ENCODE measurements around the gene TDO2. TPM values are rescaled to one million over a fixed set of nuclear protein-coding genes. Genes with fewer than 3 reads are reported as not detected.
"Not testable (repeated sequence)": the region's sequence is repeated elsewhere in the genome, so short reads cannot be mapped to it uniquely, and the experiment has no call there.

Gene TDO2
- total RNA-seq, 6 donors from 2014 or later = 0.74 to 2.3 (median 2.1) TPM; not detected in 3

DNA sequence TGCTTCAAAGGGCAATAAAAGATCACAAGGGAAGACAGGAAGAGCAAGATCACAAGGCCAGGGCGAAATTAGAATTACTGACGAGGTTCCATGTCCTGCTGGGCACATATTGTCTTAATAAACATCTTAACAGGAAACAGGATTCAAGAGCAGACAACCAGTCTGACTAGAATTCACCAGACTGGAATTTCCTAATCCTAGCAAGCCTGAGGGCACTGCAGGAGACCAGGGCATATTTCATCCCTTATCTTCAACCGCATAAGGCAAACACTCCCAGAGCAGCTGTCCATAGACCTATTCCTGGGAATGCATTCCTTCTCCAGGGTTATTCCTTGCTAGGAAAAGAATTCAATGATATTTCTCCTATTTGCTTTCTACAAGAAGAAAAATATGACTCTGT is 12.4 kb upstream of the TDO2 start:
- ATAC-seq (ENCODE audit: low FRiP score in 2 of 2) = no peak
- no peak for TF ChIP-seq POLR2AphosphoS5 (IDR thresholded peaks at IDR 0.05)
- no peak for TF ChIP-seq EP300 (IDR thresholded peaks at IDR 0.05)
- no peak for TF ChIP-seq POLR2A (IDR thresholded peaks at IDR 0.05)
- TF ChIP-seq, protein P1, sequence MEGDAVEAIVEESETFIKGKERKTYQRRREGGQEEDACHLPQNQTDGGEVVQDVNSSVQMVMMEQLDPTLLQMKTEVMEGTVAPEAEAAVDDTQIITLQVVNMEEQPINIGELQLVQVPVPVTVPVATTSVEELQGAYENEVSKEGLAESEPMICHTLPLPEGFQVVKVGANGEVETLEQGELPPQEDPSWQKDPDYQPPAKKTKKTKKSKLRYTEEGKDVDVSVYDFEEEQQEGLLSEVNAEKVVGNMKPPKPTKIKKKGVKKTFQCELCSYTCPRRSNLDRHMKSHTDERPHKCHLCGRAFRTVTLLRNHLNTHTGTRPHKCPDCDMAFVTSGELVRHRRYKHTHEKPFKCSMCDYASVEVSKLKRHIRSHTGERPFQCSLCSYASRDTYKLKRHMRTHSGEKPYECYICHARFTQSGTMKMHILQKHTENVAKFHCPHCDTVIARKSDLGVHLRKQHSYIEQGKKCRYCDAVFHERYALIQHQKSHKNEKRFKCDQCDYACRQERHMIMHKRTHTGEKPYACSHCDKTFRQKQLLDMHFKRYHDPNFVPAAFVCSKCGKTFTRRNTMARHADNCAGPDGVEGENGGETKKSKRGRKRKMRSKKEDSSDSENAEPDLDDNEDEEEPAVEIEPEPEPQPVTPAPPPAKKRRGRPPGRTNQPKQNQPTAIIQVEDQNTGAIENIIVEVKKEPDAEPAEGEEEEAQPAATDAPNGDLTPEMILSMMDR (IDR thresholded peaks at IDR 0.05) = no peak

DNA sequence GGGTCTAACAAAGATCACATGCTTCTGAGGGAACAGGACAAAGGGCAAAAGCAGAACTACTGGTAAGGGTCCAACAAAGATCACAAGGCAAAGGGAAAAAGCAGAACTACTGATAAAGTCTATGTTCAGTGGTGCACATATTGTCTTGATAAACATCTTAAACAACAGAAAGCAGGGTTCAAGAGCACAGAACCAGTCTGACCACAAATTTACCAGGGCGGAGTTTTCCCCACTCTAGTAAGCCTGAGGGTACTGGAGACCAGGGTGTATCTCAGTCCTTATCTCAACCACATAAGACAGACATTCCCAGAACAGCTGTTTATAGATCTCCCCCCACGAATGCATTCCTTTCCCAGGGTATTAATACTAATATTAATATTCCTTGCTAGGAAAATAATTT is 5.1 kb upstream of the TDO2 start:
- ATAC-seq (ENCODE audit: low FRiP score in 2 of 2); H3K9me3 ChIP-seq; H3K4me1 ChIP-seq; H3K36me3 ChIP-seq; H3K27me3 ChIP-seq; H3K27ac ChIP-seq; H3K4me3 ChIP-seq; DNase-seq: not testable (repeated sequence)
- 80 to 88% methylated on average over 2 of the region's 2 CpGs for WGBS, 2 donors

More for the DNA sequence above, 12.4 kb upstream of the TDO2 start:
- no peaks in the 10 kb centered on the region for H3K9me3 ChIP-seq
- H3K36me3 ChIP-seq = no peaks in the 10 kb centered on the region
- no peak overlapping the region for H3K27ac ChIP-seq
- no peaks in the 10 kb centered on the region for H3K27me3 ChIP-seq
- WGBS, 2 donors = 56 to 66% methylated on average over 3 of the region's 3 CpGs
- peaks cover 0 to 2% (median 0%) of the 10 kb centered on the region in 4 donors for H3K4me1 ChIP-seq
- no peak overlapping the region for H3K4me3 ChIP-seq
- no peak for DNase-seq

DNA sequence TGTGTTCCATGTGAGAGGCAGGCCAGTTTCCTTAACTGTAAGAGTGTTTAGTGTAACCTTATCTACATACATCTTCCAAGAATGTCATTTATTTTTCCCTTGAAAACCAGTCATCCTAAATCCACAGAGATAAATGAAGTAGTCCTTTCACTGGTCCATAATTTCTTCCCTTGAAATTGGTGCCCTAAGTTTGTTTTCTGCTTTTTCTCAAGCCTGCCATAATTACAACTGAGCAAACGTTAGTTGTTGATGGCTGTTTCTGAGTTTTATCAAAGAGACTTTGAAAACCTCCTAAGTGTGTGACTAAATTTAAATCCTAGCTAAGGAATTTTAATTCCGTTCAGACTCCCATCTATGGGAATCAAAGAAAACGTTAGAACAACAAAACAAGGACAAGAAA is 3.6 kb upstream of the TDO2 start:
- Histone ChIP-seq H3K4me1 (no peaks in the 10 kb centered on the region), H3K36me3 (no peaks in the 10 kb centered on the region), H3K9me3 (peaks cover 0 to 6% (median 0%) of the 10 kb centered on the region in 4 donors), H3K27me3 (no peaks in the 10 kb centered on the region), H3K4me3 (no peak overlapping the region), H3K27ac (no peak overlapping the region)
- ATAC-seq (ENCODE audit: low FRiP score in 2 of 2) (no peak), DNase-seq (no peak)
- no peak for TF ChIP-seq POLR2A (IDR thresholded peaks at IDR 0.05)
- no peak for TF ChIP-seq EP300 (IDR thresholded peaks at IDR 0.05)
- no peak for TF ChIP-seq POLR2AphosphoS5 (IDR thresholded peaks at IDR 0.05)
- TF ChIP-seq, protein P1 (IDR thresholded peaks at IDR 0.05) = no peak
- WGBS, 2 donors = 21 to 40% methylated on average over 3 of the region's 3 CpGs

DNA sequence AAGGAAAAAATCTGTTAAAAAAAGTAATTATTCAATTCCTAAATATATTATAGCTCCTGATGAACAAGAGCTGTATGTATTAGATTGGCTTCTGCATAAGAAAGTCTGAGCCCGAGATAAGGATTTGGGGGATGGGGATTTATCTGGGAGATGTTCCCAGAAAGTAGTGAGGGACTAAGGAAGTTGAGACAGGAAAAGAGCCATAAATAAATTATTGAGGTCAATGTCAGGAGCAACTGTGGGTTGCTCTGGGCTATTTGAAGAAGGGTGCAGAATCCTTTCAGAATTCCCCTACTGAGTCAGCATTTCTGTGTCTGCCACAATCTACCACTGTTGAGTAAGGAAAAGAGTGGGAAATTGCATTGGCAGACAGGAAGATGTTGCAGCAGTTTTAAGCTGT is 3.1 kb upstream of the TDO2 start:
- DNase-seq = no peak
- WGBS, 2 donors = 41% methylated on average over 1 of the region's 1 CpG
- Histone ChIP-seq H3K4me1 (no peaks in the 10 kb centered on the region), H3K36me3 (no peaks in the 10 kb centered on the region), H3K9me3 (peaks cover 0 to 6% (median 0%) of the 10 kb centered on the region in 4 donors), H3K27me3 (no peaks in the 10 kb centered on the region), H3K4me3 (no peak overlapping the region), H3K27ac (no peak overlapping the region)
- TF ChIP-seq POLR2AphosphoS5 (IDR thresholded peaks at IDR 0.05) = peak in 1 of 2 donors; percentile 23
- TF ChIP-seq POLR2A (IDR thresholded peaks at IDR 0.05) = no peak
- ATAC-seq (ENCODE audit: low FRiP score in 2 of 2) = no peak

DNA sequence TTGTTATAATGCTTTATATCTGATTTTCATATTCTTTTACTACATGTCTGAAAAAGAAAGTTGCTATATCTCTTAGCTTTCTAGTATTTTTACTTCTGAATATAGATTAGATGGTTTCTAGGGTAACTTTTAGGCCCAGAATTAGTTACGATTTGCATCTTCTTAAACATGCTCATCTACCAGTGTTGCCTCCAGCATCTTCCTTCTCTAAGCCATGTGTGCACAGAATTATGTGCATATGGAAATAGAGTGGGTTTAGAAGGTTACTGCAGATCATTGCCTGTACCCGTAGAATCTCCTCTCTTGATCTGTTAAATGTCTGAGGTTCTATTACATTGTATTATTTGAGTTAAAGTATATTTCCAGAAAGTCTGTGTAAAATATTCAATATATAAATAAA is 2.5 kb upstream of the TDO2 start:
- WGBS, 2 donors = 94 to 96% methylated on average over 2 of the region's 2 CpGs
- H3K4me1 ChIP-seq = no peaks in the 10 kb centered on the region
- H3K36me3 ChIP-seq = no peaks in the 10 kb centered on the region
- H3K27ac ChIP-seq = no peak overlapping the region
- H3K27me3 ChIP-seq = no peaks in the 10 kb centered on the region
- no peak for DNase-seq
- H3K4me3 ChIP-seq = no peak overlapping the region
- ATAC-seq (ENCODE audit: low FRiP score in 2 of 2) = no peak
- TF ChIP-seq POLR2AphosphoS5 (IDR thresholded peaks at IDR 0.05) = no peak
- no peak for TF ChIP-seq POLR2A (IDR thresholded peaks at IDR 0.05)
- TF ChIP-seq, protein P1 (IDR thresholded peaks at IDR 0.05) = no peak
- TF ChIP-seq EP300 (IDR thresholded peaks at IDR 0.05) = no peak
- H3K9me3 ChIP-seq = peaks cover 0 to 6% (median 0%) of the 10 kb centered on the region in 4 donors

DNA sequence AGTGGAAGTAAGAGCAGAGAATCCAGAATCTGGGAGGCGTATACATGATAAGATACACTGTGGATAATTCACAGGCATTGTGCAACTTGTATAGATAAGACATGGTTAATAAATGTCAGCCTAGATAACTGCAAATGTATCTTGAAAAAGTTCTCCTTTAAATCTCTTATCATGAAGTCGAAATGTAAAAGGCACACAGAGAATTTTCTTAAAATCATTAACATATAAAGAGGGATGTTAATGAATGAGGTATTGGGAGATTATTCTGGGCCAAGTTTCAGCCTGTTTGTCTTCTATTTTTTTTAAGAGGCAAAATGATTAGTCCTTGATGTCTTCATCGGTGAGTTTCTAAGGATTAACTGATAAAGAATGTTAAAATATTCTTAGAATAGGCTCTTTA is 835 bp downstream of the TDO2 start:
- DNase-seq = no peak

More for the DNA sequence above, 835 bp downstream of the TDO2 start:
- no peaks in the 10 kb centered on the region for H3K9me3 ChIP-seq
- H3K4me1 ChIP-seq = no peaks in the 10 kb centered on the region
- ATAC-seq (ENCODE audit: low FRiP score in 2 of 2) = no peak
- WGBS, 2 donors = 58 to 60% methylated on average over 3 of the region's 3 CpGs
- H3K27me3 ChIP-seq = no peaks in the 10 kb centered on the region
- H3K27ac ChIP-seq = no peak overlapping the region
- TF ChIP-seq POLR2A (IDR thresholded peaks at IDR 0.05) (no peak), EP300 (IDR thresholded peaks at IDR 0.05) (no peak), POLR2AphosphoS5 (IDR thresholded peaks at IDR 0.05) (no peak)
- TF ChIP-seq, protein P1 (IDR thresholded peaks at IDR 0.05) = no peak
- no peaks in the 10 kb centered on the region for H3K36me3 ChIP-seq
- no peak overlapping the region for H3K4me3 ChIP-seq

Data from upper lobe of left lung (tissue), 6 donors.